Measurements from ENCODE around the gene CYP4Z1. TPM values are rescaled to one million over a fixed set of nuclear protein-coding genes. Genes with fewer than 3 reads are reported as not detected.

Gene CYP4Z1
- total RNA-seq, 1 experiment from 2014 or later = not detected

GRCh38 chr1:47024141-47024801, 42.8 kb upstream of the CYP4Z1 start:
- H3K27me3 ChIP-seq (replicated peaks; ENCODE audit: control insufficient read depth, insufficient read depth, low read length) = no peaks in the 10 kb centered on the region
- BruUV-seq (replicated peaks) = no TSS peak
- Mint-ChIP-seq H3K4me3 (ENCODE audit: unreplicated experiment) (peak overlapping the region; percentile 72), H3K36me3 (ENCODE audit: insufficient read depth, unreplicated experiment) (no peaks in the 10 kb centered on the region), H3K9me3 (ENCODE audit: unreplicated experiment) (no peaks in the 10 kb centered on the region), H3K4me1 (ENCODE audit: low read depth, unreplicated experiment) (peaks cover 13% of the 10 kb centered on the region), H3K27me3 (ENCODE audit: insufficient read depth, unreplicated experiment) (peaks cover 2% of the 10 kb centered on the region), H3K27ac (ENCODE audit: unreplicated experiment) (no peak overlapping the region)
- TF ChIP-seq, protein P1, sequence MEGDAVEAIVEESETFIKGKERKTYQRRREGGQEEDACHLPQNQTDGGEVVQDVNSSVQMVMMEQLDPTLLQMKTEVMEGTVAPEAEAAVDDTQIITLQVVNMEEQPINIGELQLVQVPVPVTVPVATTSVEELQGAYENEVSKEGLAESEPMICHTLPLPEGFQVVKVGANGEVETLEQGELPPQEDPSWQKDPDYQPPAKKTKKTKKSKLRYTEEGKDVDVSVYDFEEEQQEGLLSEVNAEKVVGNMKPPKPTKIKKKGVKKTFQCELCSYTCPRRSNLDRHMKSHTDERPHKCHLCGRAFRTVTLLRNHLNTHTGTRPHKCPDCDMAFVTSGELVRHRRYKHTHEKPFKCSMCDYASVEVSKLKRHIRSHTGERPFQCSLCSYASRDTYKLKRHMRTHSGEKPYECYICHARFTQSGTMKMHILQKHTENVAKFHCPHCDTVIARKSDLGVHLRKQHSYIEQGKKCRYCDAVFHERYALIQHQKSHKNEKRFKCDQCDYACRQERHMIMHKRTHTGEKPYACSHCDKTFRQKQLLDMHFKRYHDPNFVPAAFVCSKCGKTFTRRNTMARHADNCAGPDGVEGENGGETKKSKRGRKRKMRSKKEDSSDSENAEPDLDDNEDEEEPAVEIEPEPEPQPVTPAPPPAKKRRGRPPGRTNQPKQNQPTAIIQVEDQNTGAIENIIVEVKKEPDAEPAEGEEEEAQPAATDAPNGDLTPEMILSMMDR (IDR thresholded peaks at IDR 0.05; ENCODE audit: insufficient read depth in 1 of 2, low read depth in 1 of 2, low read length in 1 of 2, severe bottlenecking in 1 of 2, unreplicated experiment in 1 of 2) = no peak
- no peak for DNase-seq
- ChIA-PET POLR2A (no interaction called here), CTCF (no interaction called here)
- no peaks in the 10 kb centered on the region for H3K36me3 ChIP-seq (ENCODE audit: control insufficient read depth, insufficient read depth, low read length)
- H3K4me3 ChIP-seq (ENCODE audit: low read depth, low read length) = peak overlapping the region; percentile 51
- no peaks in the 10 kb centered on the region for H3K9me3 ChIP-seq
- H3K4me1 ChIP-seq = peaks cover 13% of the 10 kb centered on the region; the same call in 1 of the 2 replicates
- intact Hi-C loops (cut with micrococcal nuclease; ENCODE audit: unreplicated experiment) = no loop called here

- no peaks in the 10 kb centered on the region for H3K27me3 Mint-ChIP-seq (ENCODE audit: insufficient read depth, unreplicated experiment)
- DNase-seq = no peak
- no peaks in the 10 kb centered on the region for H3K4me1 ChIP-seq
- TF ChIP-seq, protein P1 (IDR thresholded peaks at IDR 0.05; ENCODE audit: insufficient read depth in 1 of 2, low read depth in 1 of 2, low read length in 1 of 2, severe bottlenecking in 1 of 2, unreplicated experiment in 1 of 2) = no peak
- H3K9me3 ChIP-seq = no peaks in the 10 kb centered on the region
- H3K36me3 ChIP-seq (ENCODE audit: control insufficient read depth, insufficient read depth, low read length) = no peaks in the 10 kb centered on the region
- H3K36me3 Mint-ChIP-seq (ENCODE audit: insufficient read depth, unreplicated experiment) = no peaks in the 10 kb centered on the region
- H3K27ac Mint-ChIP-seq (ENCODE audit: unreplicated experiment) = no peak overlapping the region
- H3K9me3 Mint-ChIP-seq (ENCODE audit: unreplicated experiment) = no peaks in the 10 kb centered on the region
- CTCF ChIA-PET = no interaction called here
- no peaks in the 10 kb centered on the region for H3K4me1 Mint-ChIP-seq (ENCODE audit: low read depth, unreplicated experiment)
- intact Hi-C loops (cut with micrococcal nuclease; ENCODE audit: unreplicated experiment) = no loop called here
- H3K4me3 Mint-ChIP-seq (ENCODE audit: unreplicated experiment) = no peak overlapping the region
- H3K27me3 ChIP-seq (replicated peaks; ENCODE audit: control insufficient read depth, insufficient read depth, low read length) = no peaks in the 10 kb centered on the region
- POLR2A ChIA-PET = no interaction called here
- no TSS peak for BruUV-seq (replicated peaks)
- H3K4me3 ChIP-seq (ENCODE audit: low read depth, low read length) = no peak overlapping the region
These were observed 36.7 kb upstream of the CYP4Z1 start for GRCh38 chr1:47030170-47030805.

GRCh38 chr1:47031059-47031458, 36.0 kb upstream of the CYP4Z1 start:
- intact Hi-C loops (cut with micrococcal nuclease; ENCODE audit: unreplicated experiment) = no loop called here
- Mint-ChIP-seq H3K27ac (ENCODE audit: unreplicated experiment) (no peak overlapping the region), H3K27me3 (ENCODE audit: insufficient read depth, unreplicated experiment) (no peaks in the 10 kb centered on the region), H3K4me1 (ENCODE audit: low read depth, unreplicated experiment) (no peaks in the 10 kb centered on the region), H3K9me3 (ENCODE audit: unreplicated experiment) (no peaks in the 10 kb centered on the region), H3K4me3 (ENCODE audit: unreplicated experiment) (no peak overlapping the region), H3K36me3 (ENCODE audit: insufficient read depth, unreplicated experiment) (no peaks in the 10 kb centered on the region)
- Histone ChIP-seq H3K4me3 (ENCODE audit: low read depth, low read length) (no peak overlapping the region), H3K36me3 (ENCODE audit: control insufficient read depth, insufficient read depth, low read length) (no peaks in the 10 kb centered on the region), H3K4me1 (no peaks in the 10 kb centered on the region), H3K27me3 (replicated peaks; ENCODE audit: control insufficient read depth, insufficient read depth, low read length) (no peaks in the 10 kb centered on the region), H3K9me3 (no peaks in the 10 kb centered on the region)
- ChIA-PET POLR2A (no interaction called here), CTCF (no interaction called here)
- TF ChIP-seq, protein P1 (IDR thresholded peaks at IDR 0.05; ENCODE audit: insufficient read depth in 1 of 2, low read depth in 1 of 2, low read length in 1 of 2, severe bottlenecking in 1 of 2, unreplicated experiment in 1 of 2) = no peak
- DNase-seq = no peak
- no TSS peak for BruUV-seq (replicated peaks)

Data from Caco-2 (cell line).